Choroid plexus epithelial cell (primary cell): ENCODE results near the gene CNTN5.
"Not testable (repeated sequence)": the region's sequence is repeated elsewhere in the genome, so short reads cannot be mapped to it uniquely, and the experiment has no call there.

Experiments used
- DNase-seq: peaks from one replicate; pipeline ENCODE4 v3.0.0-alpha.2; 2010; ENCODE audit warnings: low read depth
- H3K4me3 ChIP-seq: 2 replicates; pipeline ENCODE4 v1.5.1; 2011; ENCODE audit warnings: low read depth, mild to moderate bottlenecking, control low read depth, low read length, moderate library complexity
- TF ChIP-seq, protein P1 (sequence below): conservative IDR thresholded peaks from 2 replicates; pipeline ENCODE4 v1.5.1; 2011; ENCODE audit warnings: low read depth, mild to moderate bottlenecking, control low read depth, inconsistent platforms, low read length, moderate library complexity

Gene CNTN5

DNA sequence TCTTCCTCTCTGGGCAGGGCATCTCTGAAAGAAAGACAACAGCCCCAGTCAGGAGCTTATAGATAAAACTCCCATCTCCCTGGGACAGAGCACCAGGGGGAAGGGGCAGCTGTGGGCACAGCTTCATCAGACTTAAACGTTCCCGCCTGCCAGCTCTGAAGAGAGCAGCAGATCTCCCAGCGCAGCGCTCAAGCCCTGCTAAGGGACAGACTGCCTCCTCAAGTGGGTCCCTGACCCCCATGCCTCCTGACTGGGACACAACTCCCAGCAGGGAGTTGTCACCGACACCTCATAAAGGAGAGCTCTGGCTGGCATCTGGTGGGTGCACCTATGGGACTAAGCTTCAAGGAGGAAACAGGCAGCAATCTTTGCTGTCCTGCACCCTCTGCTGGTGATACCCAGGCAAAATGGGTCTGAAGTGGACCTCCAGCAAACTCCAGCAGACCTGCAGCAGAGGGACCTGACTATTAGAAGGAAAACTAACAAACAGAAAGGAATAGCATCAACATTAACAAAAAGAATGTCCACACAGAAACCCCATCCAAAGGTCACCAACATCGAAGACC, 1236.6 kb downstream of the CNTN5 start:
- not testable (repeated sequence) for H3K4me3 ChIP-seq, DNase-seq
- TF ChIP-seq, protein P1, sequence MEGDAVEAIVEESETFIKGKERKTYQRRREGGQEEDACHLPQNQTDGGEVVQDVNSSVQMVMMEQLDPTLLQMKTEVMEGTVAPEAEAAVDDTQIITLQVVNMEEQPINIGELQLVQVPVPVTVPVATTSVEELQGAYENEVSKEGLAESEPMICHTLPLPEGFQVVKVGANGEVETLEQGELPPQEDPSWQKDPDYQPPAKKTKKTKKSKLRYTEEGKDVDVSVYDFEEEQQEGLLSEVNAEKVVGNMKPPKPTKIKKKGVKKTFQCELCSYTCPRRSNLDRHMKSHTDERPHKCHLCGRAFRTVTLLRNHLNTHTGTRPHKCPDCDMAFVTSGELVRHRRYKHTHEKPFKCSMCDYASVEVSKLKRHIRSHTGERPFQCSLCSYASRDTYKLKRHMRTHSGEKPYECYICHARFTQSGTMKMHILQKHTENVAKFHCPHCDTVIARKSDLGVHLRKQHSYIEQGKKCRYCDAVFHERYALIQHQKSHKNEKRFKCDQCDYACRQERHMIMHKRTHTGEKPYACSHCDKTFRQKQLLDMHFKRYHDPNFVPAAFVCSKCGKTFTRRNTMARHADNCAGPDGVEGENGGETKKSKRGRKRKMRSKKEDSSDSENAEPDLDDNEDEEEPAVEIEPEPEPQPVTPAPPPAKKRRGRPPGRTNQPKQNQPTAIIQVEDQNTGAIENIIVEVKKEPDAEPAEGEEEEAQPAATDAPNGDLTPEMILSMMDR, result peak; percentile 3

DNA sequence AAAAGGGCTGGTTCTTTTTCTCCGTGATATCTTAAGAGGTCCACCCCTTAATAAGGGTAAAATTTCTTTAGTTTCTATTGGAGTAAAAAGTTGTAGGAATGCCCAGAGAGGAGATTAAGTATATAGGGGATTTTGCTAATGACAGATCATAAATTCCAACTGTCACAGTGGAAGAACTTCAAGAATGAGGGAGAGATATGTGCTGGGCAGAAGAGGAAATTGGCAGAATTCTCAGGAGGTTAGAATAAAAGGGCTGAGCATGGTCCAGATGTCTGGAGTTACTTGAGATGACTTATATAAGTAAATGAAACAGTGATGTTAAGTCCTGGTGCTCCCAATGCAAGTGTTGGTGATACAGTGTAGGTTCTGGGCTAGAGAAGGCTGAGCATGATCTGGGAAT, 1248.8 kb downstream of the CNTN5 start:
- TF ChIP-seq, protein P1, result no peak
- H3K4me3 ChIP-seq, result no peak overlapping the region
- DNase-seq, result peak; percentile 2

DNA sequence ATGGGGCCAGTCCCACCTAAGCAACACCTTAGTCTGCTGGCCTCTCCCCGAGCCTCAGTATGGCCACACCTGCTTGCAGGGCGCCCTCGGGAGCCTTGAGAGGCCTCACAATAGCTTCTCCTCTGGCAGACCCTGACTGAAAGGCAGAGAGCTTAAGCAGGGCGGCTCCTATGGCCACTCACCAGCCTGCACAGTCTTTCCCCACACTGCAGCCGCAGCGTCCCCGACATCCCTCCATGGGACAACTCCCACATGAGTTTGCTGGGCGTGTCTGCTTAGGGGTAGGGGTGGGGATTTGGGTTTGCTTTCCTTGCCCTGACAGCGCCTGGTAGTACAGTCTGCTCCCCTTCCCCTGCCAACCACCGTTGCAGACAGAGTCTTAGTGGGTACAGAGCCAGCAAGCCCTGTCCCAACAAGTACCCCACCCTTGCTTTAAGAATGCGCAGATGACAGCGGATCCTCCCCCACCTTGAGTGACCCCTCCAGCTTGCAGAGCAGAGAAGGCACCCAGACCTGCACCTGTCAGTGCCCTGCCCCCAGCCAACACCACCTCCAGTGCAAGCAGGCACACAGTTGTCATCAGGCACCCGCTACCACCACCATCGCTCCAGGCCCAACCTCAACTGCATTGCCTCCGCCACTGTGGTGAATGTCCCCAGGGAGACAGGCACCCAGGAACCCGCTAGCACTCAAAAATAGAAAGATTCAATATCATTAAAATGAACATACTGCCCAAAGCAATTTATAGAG, 1252.5 kb downstream of the CNTN5 start:
- TF ChIP-seq, protein P1, result no peak
- no peak overlapping the region for H3K4me3 ChIP-seq
- DNase-seq, result no peak

DNA sequence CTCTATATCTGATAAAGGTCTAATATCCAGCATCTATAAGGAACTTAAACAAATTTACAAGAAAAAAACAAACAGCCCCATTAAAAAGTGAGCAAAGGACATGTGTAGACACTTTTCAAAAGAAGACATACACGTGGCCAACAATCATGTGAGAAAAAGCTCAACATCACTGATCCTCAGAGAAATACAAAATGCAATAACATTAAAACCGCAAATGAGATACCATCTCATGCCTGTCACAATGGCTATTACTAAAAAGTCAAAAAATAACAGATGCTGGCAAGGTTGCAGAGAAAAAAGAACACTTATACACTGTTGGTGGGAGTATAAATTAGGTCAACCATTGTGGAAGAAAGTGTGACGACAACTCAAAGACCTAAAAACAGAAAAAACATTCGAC, 1253.7 kb downstream of the CNTN5 start:
- DNase-seq, H3K4me3 ChIP-seq: not testable (repeated sequence)

DNA sequence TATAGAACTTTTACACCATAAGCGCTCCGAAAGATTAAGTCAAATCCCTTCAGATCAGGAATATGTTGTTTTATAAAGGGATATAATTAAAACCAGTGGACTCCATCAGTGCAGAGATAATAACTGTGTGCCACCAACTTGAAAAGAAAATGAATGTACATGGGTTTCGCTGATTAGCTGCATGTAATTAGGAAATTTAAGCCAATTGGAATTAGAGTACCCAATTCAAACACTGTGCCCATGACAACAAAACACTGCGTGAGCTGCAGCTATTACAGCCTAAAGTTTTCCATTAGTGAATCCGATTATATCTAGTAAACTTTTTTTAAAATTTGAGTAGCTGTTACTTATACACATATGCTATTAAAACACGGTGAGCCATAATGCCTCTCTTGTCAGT, 1274.0 kb downstream of the CNTN5 start:
- H3K4me3 ChIP-seq, result no peak overlapping the region
- DNase-seq, result no peak
- TF ChIP-seq, protein P1, result no peak

DNA sequence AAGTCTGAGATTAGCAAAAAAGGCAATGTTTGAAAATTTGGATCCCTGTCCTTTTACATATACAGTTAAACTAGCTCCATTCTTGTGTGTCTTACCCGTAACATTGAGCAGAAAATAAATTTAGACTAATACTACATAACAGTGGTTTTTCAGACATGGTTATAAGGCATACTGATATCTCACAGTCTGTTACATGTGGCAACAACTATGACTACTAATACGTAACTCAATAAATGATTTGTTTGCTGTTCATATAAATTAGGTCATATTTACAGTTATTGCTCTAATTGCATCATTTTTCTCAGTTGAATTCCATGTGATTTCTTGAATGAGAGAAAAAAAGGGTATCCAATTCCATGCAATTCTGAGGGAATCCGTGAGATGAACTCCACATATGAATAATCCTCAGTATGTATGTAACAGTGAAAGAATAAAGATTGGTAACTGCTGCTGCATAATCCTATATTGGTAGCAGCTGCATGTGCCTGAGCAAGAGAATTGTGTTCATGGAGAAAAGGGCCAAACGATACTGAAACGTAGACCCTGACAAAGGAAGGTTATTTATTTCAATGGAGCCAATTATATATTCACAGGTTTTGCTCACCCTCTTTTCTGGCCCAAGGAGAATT, 1275.4 kb downstream of the CNTN5 start:
- no peak for DNase-seq
- TF ChIP-seq, protein P1, result no peak
- H3K4me3 ChIP-seq, result no peak overlapping the region

DNA sequence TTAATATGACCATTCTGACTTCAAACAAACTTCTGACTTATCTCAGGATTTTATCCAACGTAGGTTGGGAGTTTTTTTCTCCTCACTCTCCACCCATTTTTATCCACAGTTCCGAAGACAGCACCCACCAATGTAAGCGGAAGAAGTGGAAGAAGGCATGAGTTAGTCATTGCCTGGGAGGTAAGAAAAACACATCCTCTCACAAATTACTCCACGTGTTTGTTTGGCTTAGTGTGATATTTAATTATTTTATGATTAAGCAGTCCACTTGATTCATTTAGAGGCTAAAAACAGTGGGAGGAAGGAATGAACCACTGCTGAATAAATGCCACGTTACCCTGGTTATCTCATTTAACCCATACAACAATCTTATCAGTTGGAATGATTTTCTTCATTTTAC, 1276.8 kb downstream of the CNTN5 start:
- TF ChIP-seq, protein P1, result no peak
- H3K4me3 ChIP-seq, result no peak overlapping the region
- peak; percentile 24 for DNase-seq
